Neural crest cell (in vitro differentiated cells): ENCODE results near the gene SYT14. TPM values are rescaled to one million over a fixed set of nuclear protein-coding genes. Genes with fewer than 3 reads are reported as not detected.
"Not testable (repeated sequence)": the region's sequence is repeated elsewhere in the genome, so short reads cannot be mapped to it uniquely, and the experiment has no call there.

Experiments
- DNase-seq: peaks from one replicate; pipeline ENCODE4 v3.0.0; 2021; ENCODE audit warnings: low read depth, mixed read lengths, low spot score
- H3K27ac Mint-ChIP-seq: one replicate; pipeline ENCODE4 v1.8.0; 2021; ENCODE audit warnings: mild to moderate bottlenecking, mixed read lengths; ENCODE audit not compliant: unreplicated experiment
- H3K27me3 Mint-ChIP-seq: 2 replicates; pipeline ENCODE4 v1.8.0; 2021; ENCODE audit warnings: low read depth, mild to moderate bottlenecking, mixed read lengths
- H3K36me3 Mint-ChIP-seq: 2 replicates; pipeline ENCODE4 v1.8.0; 2021; ENCODE audit warnings: low read depth, mild to moderate bottlenecking, mixed read lengths
- H3K4me1 Mint-ChIP-seq: 2 replicates; pipeline ENCODE4 v1.8.0; 2021; ENCODE audit warnings: mixed read lengths
- H3K4me3 Mint-ChIP-seq: one replicate; pipeline ENCODE4 v1.8.0; 2021; ENCODE audit warnings: mild to moderate bottlenecking, mixed read lengths
- H3K9me3 Mint-ChIP-seq: 2 replicates; pipeline ENCODE4 v1.8.0; 2021; ENCODE audit warnings: mixed read lengths
- total RNA-seq: library from RNA; stranded (reverse); gene quantifications from 2 replicates; pipeline ENCODE4 v1.2.1, GENCODE V29; 2021
- TF ChIP-seq, protein P1 (sequence below): fragments of 200-600 bp; sonication (generic); conservative IDR thresholded peaks from 2 replicates; pipeline ENCODE4 v1.5.0; 2021; ENCODE audit warnings: antibody characterized with exemption, mild to moderate bottlenecking

SYT14 gene
- total RNA-seq, 1 donor from 2014 or later, result 3.6 TPM

DNA sequence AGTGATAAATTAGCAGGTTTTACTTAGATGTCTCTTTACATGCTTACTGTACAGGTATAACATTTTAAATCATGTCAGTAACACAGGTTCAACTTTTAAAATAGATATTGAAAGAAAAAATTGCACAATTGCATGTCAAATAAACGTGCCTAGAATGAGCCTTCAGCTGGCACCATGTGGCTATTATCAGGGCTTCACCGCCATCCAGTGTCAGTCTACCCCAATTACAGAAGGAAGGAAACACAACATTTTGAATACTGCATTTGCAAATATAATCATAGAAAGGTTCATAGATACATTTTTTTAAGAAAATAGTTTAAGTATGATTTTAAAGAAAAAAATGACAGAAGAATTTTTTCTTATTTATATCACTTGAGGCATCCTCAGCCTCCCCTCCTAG is 247.0 kb downstream of the SYT14 start:
- Mint-ChIP-seq H3K4me1 (no peaks in the 10 kb centered on the region), H3K36me3 (no peaks in the 10 kb centered on the region)
- DNase-seq, result no peak

DNA sequence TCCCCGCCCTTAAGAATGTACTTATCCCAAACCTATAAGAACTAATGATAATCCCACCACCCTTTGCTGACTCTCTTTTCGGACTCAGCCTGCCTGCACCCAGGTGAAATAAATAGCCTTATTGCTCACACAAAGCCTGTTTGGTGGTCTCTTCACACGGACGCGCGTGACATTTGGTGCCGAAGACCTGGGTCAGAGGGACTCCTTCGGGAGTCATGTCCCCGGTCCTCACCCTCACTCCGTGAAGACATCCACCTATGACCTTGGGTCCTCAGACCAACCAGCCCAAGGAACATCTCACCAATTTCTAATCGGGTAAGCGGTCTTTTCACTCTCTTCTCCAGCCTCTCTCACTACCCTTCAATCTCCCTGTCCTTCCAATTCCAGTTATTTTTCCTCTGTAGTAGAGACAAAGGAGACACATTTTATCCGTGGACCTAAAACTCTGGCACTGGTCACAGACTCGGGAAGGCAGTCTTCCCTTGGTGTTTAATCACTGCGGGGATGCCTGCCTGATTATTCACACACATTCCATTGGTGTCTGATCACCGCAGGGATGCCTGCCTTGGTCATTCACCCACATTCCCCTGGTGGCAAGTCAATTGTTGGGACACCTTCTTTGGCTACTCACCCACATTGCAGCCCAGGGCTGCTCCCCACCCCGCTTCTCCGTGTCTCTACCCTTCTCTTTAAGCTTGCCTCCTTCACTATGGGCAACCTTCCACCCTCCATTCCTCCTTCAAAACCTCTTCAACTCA is 250.0 kb downstream of the SYT14 start:
- not testable (repeated sequence) for DNase-seq, H3K27ac Mint-ChIP-seq, H3K27me3 Mint-ChIP-seq

More for the DNA sequence above, 247.0 kb downstream of the SYT14 start:
- Mint-ChIP-seq H3K27me3 (no peaks in the 10 kb centered on the region), H3K27ac (no peak overlapping the region), H3K4me3 (no peak overlapping the region), H3K9me3 (no peaks in the 10 kb centered on the region)
- TF ChIP-seq, protein P1, sequence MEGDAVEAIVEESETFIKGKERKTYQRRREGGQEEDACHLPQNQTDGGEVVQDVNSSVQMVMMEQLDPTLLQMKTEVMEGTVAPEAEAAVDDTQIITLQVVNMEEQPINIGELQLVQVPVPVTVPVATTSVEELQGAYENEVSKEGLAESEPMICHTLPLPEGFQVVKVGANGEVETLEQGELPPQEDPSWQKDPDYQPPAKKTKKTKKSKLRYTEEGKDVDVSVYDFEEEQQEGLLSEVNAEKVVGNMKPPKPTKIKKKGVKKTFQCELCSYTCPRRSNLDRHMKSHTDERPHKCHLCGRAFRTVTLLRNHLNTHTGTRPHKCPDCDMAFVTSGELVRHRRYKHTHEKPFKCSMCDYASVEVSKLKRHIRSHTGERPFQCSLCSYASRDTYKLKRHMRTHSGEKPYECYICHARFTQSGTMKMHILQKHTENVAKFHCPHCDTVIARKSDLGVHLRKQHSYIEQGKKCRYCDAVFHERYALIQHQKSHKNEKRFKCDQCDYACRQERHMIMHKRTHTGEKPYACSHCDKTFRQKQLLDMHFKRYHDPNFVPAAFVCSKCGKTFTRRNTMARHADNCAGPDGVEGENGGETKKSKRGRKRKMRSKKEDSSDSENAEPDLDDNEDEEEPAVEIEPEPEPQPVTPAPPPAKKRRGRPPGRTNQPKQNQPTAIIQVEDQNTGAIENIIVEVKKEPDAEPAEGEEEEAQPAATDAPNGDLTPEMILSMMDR, result no peak

DNA sequence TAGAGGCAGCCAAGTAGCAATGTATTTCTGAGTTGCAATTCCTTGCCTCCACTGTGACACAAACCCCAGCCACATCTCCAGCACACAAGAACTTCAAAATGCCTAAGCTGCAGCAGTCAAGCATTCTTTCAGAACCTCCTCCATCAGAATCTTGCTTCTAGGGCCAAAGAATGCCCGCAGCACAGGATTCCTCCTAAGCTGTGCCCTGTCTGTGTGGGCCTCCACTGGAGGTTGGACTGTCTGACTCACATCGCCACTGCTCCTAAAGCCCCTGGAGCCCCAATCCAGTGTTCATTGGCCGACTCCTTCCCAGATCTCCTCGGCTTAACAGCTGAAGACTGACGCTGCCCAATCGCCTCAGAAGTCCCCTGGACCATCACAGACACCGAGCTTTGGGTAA is 251.4 kb downstream of the SYT14 start:
- H3K36me3 Mint-ChIP-seq, result no peaks in the 10 kb centered on the region
- H3K27me3 Mint-ChIP-seq, result no peaks in the 10 kb centered on the region
- no peak overlapping the region for H3K27ac Mint-ChIP-seq
- H3K4me3 Mint-ChIP-seq, result no peak overlapping the region
- TF ChIP-seq, protein P1, result no peak
- H3K4me1 Mint-ChIP-seq, result no peaks in the 10 kb centered on the region
- no peaks in the 10 kb centered on the region for H3K9me3 Mint-ChIP-seq
- DNase-seq, result no peak

More for the DNA sequence above, 250.0 kb downstream of the SYT14 start:
- H3K9me3 Mint-ChIP-seq, H3K36me3 Mint-ChIP-seq, H3K4me3 Mint-ChIP-seq, H3K4me1 Mint-ChIP-seq: not testable (repeated sequence)

DNA sequence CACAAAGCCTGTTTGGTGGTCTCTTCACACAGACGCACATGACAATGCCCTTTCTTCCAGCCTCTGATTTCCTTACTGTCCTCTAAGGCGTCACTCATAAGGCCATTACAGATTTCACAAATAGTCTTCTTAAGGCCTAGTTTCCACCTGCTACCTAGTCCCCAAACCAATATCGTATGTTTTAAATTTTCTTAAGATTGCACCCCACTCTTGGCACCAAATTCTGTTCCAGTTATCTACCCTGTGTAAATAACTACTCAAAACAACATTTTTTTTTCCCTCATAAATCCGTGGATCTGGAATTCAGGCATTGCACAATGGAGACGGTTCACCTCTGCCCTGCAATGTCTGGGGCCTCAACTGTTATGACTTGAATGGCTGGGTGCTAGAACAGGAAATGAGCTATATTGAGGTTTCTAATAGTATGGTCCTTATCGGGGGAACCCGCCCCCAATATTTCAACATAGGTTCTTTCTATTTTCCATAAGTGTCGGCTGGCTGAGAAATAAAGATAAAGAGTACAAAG is 257.7 kb downstream of the SYT14 start:
- Mint-ChIP-seq H3K9me3 (no peaks in the 10 kb centered on the region), H3K27ac (peak overlapping the region; percentile 10), H3K27me3 (no peaks in the 10 kb centered on the region), H3K36me3 (peaks cover 5% of the 10 kb centered on the region), H3K4me1 (no peaks in the 10 kb centered on the region), H3K4me3 (no peak overlapping the region)
- DNase-seq, result no peak
- TF ChIP-seq, protein P1, result no peak

- not testable (repeated sequence) for H3K27me3 Mint-ChIP-seq, DNase-seq, H3K4me3 Mint-ChIP-seq, H3K4me1 Mint-ChIP-seq, H3K9me3 Mint-ChIP-seq, H3K36me3 Mint-ChIP-seq
- H3K27ac Mint-ChIP-seq, result peak overlapping the region; percentile 10
These were observed 258.2 kb downstream of the SYT14 start for GRCh38 chr1:210196266-210196665.

GRCh38 chr1:210198840-210199239 is 260.8 kb downstream of the SYT14 start:
- H3K4me3 Mint-ChIP-seq, result no peak overlapping the region
- DNase-seq, result no peak
- H3K4me1 Mint-ChIP-seq, result no peaks in the 10 kb centered on the region
- no peaks in the 10 kb centered on the region for H3K9me3 Mint-ChIP-seq
- TF ChIP-seq, protein P1, result no peak
- H3K36me3 Mint-ChIP-seq, result peaks cover 5% of the 10 kb centered on the region
- H3K27ac Mint-ChIP-seq, result no peak overlapping the region
- H3K27me3 Mint-ChIP-seq, result peaks cover 6% of the 10 kb centered on the region
